GM10847 (cell line): Measurements from ENCODE around the gene EXOC4.

Source experiments
- POLR2A ChIP-seq: IDR thresholded peaks from 2 replicates; pipeline ENCODE4 v1.6.1; 2011; ENCODE audit not compliant: insufficient read length; ENCODE audit errors: extremely low read depth

The EXOC4 gene

DNA sequence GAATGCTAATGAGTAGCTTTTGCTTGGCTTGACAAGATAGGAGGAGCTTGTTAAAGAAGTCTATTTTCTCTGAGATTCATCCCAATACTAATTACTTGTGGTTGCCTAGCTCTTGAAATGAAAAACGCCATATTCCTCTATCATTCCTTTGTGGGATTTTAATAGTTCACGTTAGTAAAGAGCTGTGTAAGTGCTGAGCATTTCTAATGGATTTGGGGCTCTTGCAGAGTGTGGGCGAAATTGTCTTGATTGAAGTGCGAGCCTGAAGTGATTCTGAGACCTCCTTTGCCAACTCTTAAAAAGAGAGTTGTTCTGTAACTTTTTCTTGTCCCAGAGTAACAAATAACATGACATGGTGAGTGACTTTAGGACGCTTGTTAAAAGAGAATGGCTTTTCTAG is 45.2 kb downstream of the EXOC4 start:
- TF ChIP-seq POLR2A = no peak

DNA sequence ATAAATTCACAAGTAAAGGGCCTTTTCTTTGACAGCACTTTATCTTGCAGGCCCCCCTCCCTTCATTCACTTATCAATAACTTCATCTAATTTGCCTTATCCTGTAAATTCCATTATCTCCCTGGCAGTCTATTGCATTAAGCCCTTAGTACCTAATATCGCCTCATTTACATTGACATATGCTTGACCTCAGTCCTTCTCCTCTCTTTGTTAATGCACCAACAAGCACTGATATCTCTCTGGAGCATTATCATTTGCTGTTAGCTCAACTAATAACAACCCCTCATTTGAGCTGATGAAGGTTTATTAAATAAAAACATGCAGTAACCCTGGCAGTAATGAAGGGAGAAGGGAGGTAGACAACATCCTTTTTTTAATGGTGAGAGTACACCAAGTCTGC is 46.8 kb downstream of the EXOC4 start:
- TF ChIP-seq POLR2A = no peak

DNA sequence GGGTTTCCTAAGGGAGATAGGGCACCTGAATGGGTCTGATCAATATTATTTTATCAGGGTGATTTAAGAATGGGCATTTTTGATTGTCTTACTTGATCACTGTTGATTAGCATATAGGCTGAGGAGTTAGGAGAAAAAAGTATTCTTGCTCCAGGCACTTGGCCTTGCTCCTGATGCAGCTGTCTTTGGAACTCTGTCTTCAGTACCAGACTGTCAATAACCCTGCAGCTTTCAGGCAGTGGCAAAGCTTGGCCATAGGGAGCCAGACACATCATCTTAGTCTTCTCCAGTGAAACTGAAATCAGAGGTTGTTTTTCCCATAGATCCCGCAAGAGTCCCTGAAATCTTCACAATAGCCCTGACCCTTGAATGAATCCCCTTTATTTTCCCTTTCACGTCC is 47.2 kb downstream of the EXOC4 start:
- no peak for TF ChIP-seq POLR2A

DNA sequence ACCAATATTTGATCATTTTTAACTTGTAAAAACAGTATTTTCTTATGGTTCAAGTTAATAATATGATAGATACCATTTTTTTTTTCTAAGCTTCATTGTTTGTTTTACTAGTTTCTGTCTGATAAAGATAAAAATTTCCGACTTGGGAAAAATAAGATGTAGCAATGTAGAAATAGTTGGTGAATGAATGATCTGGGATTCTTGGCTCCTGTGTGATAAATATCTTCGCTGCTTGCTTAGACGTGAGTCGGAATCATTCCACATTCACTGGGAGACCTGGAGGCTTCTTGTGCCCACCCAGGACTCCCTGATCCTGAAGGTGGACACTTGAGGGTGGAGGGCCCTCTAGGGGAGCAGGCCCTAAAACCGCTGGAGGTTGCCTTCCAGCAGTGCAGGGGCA is 47.9 kb downstream of the EXOC4 start:
- TF ChIP-seq POLR2A = no peak

DNA sequence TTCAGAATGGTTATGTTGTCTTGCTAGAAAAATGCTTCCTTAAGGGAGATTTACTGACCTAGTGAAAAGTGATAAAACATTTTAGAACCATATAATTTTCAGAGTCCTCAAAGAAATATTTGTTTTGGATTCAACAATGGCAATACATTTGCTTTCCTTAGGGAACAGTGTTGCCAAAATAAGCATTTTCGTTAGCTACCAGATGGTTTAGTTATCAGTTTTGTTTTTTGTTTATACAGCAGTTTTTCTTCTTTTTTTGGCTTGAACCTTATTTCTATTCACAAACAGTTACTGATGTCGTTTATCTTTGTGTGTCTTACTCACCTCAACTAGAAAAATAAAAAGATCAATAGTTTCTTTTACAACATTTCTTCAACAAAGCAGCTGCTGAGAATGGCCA is 48.6 kb downstream of the EXOC4 start:
- no peak for TF ChIP-seq POLR2A

DNA sequence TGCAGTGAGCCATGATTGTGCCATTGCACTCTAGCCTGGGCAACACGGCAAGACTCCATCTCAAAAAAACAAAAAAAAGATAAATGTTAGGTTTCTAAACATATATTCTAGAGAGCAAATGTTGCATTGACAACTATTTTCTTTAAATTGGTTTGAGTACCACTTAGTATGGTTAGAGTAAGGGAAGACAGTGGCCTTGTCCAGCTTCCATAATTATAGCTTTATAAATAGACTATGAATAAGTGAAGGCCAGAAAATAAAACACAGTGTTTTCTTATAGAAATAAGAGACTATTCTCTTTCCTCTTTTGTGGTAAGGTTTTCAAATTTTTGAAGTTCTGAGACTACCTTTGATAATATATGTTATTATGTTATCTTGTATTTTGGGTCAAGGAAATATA is 50.5 kb downstream of the EXOC4 start:
- TF ChIP-seq POLR2A = no peak

DNA sequence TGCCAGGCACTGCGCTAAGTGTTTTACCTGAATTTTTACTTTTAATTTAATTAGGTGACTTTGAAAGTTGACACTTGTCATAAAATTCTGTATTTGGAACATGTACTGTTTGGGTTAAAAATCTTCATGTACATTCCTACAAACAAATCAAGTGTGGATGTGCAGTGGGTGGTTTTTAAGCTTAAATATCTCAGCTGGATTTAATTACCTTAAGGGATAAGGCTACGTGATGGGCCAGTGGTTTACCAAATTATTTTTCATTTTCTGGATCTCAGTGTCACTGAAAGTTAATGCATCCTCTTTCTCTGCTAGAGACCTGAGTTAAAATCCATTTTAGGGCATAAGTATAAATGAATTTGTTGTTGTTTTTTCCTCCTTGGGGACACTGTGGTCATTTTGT is 51.1 kb downstream of the EXOC4 start:
- no peak for TF ChIP-seq POLR2A

DNA sequence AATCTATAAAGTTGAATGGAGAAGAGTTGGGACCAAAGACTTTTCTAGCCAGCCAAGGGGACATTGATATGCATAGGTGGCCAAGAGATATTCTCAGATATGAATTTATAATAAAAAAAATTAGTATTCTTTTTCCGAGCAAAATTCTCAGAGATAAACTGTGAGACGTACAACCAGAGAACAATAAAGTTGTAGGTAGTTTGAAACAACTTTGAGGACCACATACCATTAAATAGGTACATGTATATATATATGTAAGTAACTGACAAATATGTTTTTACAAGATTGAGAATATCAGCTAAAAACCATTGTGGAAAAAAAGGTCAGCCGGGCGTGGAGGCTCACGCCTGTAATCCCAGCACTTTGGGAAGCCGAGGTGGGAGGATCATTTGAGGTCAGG is 56.5 kb downstream of the EXOC4 start:
- TF ChIP-seq POLR2A = no peak

DNA sequence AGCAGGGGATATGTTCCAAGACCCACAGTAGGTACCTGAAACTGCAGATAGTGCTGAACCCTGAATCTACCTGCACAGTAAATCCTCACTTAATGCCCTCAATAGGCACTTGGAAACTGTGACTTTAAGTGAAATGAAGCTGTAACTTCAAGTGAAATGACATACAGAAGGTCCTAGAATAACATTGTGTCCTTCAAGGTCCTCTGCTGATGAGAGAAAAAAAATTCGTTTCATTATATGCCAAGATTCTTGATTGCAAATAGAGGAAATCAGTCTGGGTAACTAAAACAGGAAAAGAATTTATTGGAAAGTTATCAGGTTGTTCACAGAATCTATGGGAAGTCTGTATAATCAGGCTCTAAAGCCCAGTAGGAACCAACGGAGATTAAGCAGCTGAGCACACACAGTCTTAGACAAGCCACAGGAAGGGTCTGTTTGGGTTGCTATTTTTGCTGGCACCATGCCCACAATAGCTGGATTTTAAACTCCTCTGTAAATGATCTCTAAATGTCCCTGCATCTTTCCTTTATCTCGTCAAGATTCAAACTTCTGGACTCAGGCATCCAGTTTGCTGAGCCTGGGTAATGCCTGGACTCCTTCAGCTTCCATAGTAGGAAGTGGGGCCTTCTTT is 57.5 kb downstream of the EXOC4 start:
- TF ChIP-seq POLR2A = no peak

DNA sequence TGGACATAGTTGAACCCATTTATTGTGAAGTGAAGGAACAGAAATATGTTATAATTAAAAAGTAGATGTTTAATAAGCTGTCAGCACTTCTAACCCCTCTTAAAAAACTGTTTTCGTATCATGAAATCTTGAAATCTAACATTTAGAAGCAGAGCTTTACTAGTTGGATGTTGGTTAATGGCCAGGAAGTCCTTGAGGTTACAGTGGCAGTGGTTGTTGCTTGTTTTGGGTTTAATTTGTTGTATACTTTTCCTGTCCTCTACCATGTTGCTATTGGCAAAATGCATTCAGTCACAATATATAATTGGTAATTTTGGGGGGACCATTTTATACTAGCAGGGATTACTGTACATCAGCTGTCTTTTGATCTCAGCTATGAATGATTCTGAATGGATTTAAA is 60.7 kb downstream of the EXOC4 start:
- no peak for TF ChIP-seq POLR2A

DNA sequence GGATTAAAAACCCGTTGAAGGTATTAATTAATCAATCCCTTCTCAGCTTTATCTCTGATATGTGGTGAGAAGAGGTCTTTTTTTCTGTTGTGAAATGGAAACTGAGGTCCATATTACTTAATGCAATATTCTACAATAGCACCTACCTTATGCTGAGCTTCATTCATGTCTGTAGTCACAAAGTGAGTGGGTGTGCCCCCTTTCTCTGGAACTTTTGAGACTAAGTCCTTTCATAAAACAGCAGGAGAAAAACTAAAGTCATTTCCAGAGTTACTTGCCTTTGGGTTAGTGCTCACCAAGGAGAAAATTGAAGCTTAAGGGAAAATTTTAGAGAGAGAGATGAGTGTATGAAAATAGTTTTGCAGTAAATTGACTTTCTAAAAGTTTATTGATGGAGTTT is 61.2 kb downstream of the EXOC4 start:
- no peak for TF ChIP-seq POLR2A

DNA sequence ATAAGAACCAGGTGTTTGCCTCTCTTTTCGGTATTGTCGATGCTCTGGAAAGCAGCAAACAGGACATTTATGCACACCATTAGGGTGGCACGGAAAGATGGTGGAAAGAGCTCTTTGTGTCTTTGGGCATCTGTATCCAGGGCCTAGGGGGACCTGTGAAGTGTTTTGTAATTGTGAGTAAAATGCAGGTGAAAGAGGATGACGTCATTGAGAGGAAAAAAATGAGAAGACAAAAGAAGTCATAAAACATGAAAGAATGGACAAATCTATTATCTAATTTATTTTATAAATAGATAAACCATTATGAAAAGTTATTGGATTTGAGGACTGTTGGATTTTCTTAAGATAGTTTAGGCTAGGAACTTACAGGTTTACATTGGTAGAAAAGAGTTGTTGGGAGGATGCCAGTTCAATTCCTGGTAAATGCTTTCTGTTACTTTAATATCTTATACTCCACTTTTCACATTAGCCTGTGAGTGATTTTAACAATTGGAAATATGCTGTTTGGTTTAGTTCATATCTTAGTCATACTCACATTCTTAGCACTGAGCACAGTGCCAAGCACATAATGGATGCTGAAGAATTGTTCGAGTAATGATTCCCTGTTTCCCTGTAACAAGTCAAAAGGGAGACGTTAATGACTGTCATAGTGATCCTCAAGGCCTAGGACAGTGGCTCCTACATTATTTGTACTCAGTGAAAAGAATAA is 62.6 kb downstream of the EXOC4 start:
- no peak for TF ChIP-seq POLR2A

DNA sequence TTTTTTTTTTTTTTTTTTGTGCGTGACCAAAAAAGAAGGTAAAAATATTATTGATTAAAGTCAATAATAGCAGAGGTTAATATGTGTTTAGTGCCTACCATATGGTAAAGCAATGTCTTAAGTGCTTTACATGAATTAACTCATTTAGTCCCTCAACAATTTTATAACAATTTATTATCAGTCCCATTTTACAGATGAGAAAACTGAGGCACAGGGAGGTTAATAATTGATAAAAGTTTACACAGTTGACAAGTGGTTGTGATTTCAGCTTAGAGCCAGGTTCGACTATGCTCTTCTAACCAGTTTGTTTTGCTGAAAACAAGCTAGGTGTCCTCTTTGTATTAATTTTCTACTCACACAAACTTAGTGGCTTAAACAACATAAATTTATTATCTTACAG is 67.0 kb downstream of the EXOC4 start:
- no peak for TF ChIP-seq POLR2A

DNA sequence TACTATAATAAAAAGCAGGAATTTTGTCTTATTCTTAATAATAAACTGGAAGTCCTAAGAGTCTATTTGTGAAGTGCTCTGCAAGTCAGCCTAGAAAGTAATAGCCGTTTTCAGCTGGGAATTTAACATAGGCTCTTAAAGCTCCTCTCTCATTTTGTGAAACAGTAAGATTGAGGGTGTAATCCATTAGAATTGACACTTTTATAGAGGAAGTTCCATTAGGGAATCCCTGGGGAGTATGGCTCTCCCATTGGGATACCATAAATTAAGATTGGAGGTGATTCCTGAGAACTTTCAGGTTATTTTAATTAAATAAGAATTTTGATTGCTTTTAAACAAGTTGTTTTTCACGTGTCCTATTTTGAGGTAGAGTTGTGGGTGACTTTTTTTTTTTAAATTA is 68.0 kb downstream of the EXOC4 start:
- no peak for TF ChIP-seq POLR2A

DNA sequence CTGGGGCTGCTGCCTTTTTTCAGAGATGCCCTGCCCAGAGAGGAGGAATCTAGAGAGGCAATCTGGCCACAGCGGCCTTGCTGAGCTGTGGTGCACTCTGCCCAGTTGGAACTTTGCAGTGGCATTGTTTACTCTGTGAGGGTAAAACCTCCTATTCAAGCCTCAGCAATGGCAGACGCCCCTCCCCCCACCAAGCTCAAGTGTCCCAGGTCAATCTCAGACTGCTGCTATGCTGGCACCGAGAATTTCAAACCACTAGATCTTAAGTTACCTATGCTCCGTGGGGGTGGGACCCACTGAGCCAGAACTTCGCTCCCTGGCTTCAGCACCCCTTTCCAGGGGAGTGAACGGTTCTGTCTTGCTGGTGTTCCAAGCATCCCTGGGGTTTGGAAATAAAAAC is 77.2 kb downstream of the EXOC4 start:
- no peak for TF ChIP-seq POLR2A

DNA sequence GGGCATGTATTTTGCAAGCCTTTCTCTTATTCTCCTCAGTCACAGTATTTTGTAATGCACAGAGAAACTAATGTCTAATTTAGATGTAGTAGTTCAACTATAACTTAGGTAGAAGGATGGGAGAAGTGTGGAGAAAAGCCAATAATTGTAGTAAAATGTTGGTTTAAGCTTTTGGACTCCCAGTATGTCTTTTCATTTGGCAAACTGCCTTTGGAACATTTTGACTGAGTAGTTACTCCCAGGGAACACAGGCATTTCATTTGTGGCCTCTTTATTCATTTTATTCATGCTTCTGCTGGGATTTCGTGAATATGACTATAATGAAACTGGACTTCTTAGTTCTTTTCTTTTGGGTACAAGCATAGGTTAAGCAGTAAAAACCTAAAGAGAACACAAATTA is 79.0 kb downstream of the EXOC4 start:
- no peak for TF ChIP-seq POLR2A

DNA sequence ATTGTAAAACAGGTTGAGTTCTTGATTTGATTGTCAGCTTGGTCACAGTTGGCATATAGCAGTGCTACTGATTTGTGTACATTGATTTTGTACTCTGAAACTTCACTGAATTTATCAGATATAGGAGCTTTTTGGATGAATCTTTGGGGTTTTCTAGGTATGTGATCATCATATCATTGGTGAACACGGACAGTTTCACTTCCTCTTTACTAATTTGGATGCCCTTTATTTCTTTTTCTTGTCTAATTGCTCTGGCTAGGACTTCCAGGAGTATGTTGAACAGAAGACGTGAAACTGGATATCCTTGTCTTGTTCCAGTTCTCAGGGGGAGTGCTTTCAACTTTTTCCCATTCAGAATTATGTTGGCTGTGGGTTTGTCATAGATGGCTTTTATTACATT is 86.9 kb downstream of the EXOC4 start:
- no peak for TF ChIP-seq POLR2A
